Ramos (cell line): ENCODE data around the gene LDB2.

Experiments
- in situ Hi-C: fragments of 300-500 bp; cut with MboI; formaldehyde crosslinking; loops from one replicate; pipeline ENCODE4 v1.14.3; 2022; ENCODE audit warnings: low sequenced_read_pairs; ENCODE audit not compliant: unreplicated experiment

LDB2 gene

GRCh38 chr4:16897991-16898827 lies at the start of gene LDB2:
Gene LDB2, minus strand, starts transcription at chr4:16898645.
- in situ Hi-C loops = no loop called here

- in situ Hi-C loops = no loop called here
These were observed 44.0 kb upstream of the LDB2 start for GRCh38 chr4:16942491-16942890.

- in situ Hi-C loops = no loop called here
These were observed 40.7 kb upstream of the LDB2 start for GRCh38 chr4:16939178-16939577.

GRCh38 chr4:16938512-16939040 lies 40.1 kb upstream of the LDB2 start:
- in situ Hi-C loops = no loop called here

- in situ Hi-C loops = no loop called here
These were observed 33.2 kb upstream of the LDB2 start for GRCh38 chr4:16931339-16932305.

- in situ Hi-C loops = no loop called here
These were observed 27.8 kb upstream of the LDB2 start for GRCh38 chr4:16926214-16926613.

GRCh38 chr4:16918716-16919115 lies 20.3 kb upstream of the LDB2 start:
- in situ Hi-C loops = loop anchor here (10.0 kb wide), 1 partner anchor 406 kb away; no protein-coding TSS in a partner anchor

GRCh38 chr4:16916719-16917337 lies 18.4 kb upstream of the LDB2 start:
- in situ Hi-C loops = loop anchor here (10.0 kb wide), 1 partner anchor 408 kb away; no protein-coding TSS in a partner anchor

- in situ Hi-C loops = loop anchor here (10.0 kb wide), 1 partner anchor 409 kb away; no protein-coding TSS in a partner anchor
These were observed 17.6 kb upstream of the LDB2 start for GRCh38 chr4:16916031-16916430.

GRCh38 chr4:16914208-16914607 lies 15.8 kb upstream of the LDB2 start:
- in situ Hi-C loops = loop anchor here (10.0 kb wide), 1 partner anchor 411 kb away; no protein-coding TSS in a partner anchor

GRCh38 chr4:16912896-16913295 lies 14.5 kb upstream of the LDB2 start:
- in situ Hi-C loops = loop anchor here (10.0 kb wide), 1 partner anchor 412 kb away; no protein-coding TSS in a partner anchor

GRCh38 chr4:16909281-16909680 lies 10.8 kb upstream of the LDB2 start:
- in situ Hi-C loops = no loop called here

GRCh38 chr4:16908377-16909021 lies 10.1 kb upstream of the LDB2 start:
- in situ Hi-C loops = no loop called here

GRCh38 chr4:16900325-16900724 lies 1.9 kb upstream of the LDB2 start:
- in situ Hi-C loops = no loop called here

- in situ Hi-C loops = no loop called here
These were observed 1.3 kb downstream of the LDB2 start for GRCh38 chr4:16896881-16897750.

- in situ Hi-C loops = no loop called here
These were observed 4.0 kb downstream of the LDB2 start for GRCh38 chr4:16894406-16894805.

- in situ Hi-C loops = no loop called here
These were observed 5.2 kb downstream of the LDB2 start for GRCh38 chr4:16893141-16893651.

- in situ Hi-C loops = no loop called here
These were observed 7.8 kb downstream of the LDB2 start for GRCh38 chr4:16890651-16891050.
